T-helper 2 cell (primary cell): ENCODE results near the gene RAB3B.
"Not testable (repeated sequence)": the region's sequence is repeated elsewhere in the genome, so short reads cannot be mapped to it uniquely, and the experiment has no call there.

Source experiments
- DNase-seq, 5 experiments: peaks; one replicate each; pipeline versions ENCODE4 v3.0.0 to v3.0.0-alpha.2; 2012 to 2022

RAB3B gene

DNA sequence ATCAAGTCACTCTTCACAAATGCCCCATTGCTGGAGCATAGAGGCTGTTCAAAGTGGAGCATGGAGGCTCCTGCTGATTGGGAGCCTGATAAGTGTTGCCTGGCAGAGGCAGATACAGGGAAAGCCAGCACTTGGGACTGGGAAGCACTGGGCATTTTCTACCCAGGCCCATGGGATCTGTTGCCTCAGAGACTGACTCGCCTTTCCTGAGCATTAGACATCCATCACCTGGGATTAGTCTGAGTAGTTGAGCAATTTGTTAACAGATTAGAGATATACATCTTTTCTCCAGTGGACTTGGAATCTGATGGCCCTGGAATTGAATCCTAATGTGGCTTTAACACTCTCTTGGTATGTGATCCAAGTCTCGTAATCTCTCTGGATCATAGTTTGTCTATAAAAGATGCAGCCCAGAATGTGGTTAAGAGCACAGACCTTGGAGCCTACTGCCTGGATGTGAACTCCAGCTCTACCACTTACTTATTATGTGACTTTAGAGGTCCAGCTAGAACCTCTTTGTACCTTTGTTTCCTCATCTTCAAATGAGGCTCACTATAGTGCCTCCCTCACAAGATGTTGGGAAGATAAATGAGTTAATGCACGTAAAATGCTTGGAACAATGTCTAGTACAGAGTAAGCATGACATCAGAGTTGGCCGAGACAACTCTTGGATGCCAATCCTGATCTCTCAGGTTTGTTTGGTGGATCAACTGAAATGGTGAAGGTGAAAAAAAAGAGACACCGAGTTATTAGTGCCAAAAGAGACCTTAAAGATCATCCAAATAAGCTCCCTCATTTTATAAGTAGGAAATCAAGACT lies 73.7 kb downstream of the RAB3B start:
- DNase-seq, result no peak

DNA sequence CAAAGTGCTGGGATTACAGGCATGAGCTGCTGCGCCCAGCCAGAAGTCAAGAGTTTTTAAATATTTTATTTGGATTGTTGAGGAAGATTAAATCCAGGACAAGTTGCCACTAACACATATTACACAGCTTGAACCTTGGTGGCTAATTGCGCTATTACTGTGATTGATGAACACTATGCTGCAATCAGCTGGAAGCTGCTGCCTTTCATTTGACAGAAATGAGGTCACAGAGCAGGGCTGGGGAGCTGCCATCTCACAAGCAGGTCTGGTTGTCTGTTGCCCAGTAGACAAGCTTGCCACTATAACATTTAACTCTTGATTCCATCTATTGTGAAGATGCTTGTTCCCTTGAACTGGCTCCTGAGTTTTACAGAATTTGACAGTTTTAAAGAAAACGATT lies 74.5 kb downstream of the RAB3B start:
- DNase-seq, result no peak

DNA sequence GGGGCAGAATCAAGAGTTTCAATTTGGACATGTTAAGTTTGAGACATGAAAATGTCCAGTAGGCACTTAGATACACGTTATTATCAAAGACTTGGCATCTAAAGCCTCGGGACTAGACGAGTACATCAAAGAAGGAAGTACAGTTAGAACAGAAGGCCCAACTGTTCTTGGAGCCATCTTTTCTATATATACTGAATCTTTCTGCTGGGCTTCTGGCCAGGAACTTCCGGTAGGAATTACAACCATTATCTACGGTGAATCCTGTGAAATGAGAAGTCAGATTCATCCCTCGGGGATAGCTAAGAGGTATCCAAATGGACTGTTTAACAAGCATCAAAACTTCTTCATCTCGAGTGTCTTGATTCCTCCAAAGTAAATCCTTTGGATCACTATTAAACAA lies 77.6 kb downstream of the RAB3B start:
- DNase-seq, result no peak

DNA sequence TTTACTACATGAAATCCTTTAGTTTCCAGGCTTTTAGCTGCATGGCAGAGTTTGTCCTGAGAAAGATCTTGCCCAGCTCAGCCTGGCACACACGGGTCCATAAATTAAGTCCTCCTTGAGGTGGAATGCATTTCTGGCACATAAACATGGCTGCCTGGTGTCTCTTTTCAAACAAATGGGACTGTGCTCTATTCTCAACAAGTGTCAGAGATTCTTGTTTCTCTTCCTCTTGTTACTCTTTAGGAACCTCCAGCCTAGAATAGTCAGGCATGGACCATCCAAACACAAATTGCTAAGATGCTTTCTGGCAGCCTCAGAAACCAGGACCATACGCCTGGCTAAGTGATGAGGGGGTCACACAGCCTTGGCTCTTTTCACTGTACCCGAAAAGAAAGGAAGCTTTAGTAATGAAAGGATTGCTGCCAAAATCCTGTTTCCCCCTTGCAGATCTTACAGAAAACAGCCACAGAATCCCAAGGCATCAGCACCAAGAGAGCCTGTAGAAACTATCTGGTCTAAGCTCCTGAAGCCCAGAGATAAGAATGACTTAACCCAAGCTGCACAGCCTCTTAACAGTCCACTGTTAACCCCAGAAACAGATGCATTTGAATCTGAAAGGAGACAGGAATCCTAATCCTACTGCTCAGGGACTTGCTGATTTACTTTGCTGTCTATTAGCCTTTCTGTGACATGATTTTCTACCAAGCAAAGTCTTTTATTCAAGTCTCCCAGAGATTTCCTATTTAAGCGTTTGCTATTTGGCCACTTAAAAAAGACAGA lies 80.1 kb downstream of the RAB3B start:
- no peak for DNase-seq

DNA sequence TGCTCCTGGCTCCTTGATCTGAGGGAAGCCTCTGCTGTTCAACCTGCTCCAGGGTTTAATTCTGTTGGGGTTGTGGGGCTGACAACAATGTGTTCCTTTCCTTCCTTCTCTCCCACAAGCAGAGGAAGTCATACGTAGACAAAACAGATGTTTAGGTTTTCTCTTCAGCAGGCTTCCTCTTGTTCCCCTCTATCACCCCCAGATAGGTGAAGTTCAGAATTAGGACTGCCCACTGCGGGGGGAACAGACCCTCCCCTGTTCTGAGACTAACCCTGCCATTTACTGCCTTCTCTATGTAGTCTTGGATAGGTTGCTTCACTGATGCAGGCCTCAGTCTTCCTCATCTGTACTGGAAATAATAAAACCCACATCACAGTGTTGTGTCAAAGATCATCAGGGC lies 82.0 kb downstream of the RAB3B start:
- DNase-seq, result no peak

DNA sequence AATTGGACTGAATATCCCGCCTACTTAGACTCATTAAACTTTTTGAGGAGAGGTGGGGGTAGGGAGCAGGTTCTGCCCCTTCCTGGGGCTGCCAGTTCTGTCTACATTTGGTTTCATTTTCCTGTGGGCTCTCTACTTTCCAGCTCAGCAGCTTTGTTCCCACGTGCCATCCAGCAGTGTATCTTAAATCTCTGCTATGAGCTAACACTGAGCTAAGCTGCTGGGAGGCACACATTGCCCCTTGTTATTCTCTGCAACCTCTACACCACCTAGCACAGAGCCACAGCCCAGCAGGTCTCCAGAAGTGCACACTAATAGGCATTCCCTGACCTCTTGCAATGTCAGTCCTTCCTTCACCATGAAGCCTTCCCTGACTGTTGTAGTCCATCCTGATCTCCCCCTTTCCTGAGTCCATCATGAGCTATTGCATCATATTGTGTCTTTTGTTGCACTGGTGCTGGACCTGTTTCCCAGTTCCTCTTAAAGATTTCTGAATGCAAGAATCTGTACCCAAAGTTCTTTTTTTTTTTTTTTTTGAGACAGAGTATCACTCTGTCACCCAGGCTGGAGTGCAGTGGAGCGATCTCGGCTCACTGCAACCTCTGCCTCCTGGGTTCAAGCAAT lies 83.3 kb downstream of the RAB3B start:
- DNase-seq, result no peak

DNA sequence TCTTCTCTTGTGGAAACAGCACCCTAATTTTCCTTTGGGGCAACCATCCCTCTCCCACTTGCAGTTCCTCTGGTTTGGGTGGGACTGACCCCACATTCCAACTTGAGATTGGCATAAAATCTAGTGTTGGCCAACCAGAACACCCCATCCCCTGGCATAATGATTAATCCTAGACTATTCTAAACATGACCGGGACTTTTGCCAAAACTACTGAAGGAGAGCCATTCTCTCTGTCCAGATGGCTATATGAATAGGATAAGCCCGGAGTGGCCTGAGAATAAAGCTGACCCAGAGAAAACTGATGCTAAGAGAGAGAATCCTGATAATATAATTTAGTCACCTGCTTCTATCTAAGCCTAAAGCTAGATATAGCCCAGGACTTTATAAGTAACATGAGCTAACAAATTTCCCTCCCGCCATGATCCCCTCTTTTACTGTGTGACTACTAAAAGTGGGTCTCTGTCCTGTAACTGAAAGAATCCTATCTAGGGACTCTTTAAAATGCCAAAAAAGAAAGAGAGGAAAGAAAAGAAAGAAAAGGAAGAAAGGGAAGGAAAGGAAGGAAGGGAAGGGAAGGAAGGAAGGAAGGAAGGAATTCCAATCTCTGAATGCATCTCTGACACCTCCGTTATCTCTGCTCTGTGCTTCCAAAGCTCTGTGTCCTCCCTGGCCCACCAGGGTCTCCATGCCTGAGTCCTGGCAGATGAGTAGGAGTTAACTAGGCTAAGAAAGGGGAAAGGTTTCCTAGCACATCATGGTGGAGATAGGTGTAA lies 84.0 kb downstream of the RAB3B start:
- DNase-seq, result no peak

DNA sequence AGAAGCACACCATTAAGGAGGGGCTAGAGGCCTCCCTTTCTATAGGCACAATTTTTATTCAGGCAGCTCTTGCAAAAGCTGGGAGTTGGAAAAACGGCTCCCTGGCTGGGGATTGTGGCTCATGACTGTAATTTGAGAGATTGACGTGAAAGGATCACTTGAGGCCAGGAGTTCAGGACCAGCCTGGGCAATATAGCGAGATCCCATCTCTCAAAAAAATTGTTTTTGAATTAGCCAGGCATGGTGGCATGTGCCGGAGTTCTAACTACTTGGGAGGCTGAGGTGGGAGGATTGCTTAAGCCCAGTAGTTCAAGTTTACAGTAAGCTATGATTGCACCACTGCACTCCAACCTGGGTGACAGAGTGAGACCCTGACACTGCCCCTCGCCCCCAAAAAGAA lies 88.0 kb downstream of the RAB3B start:
- DNase-seq, result no peak

DNA sequence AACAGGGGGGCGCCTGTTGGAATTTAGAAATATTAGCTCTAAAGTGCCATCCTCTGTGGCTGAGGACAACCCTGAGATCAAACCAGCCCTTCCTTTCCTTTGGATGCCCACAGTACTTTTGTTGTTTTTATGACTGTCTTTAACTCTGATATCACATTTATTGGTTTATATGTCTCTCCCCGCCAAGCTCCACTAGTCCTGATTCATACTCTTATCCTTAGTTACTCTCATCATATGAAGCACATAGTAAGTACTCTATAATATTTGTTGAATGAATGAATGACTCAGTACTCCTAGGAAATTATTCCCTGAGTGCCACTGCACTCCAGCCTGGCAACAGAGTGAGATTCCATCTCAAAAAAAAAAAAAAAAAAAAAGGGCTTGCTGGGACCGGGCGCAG lies 89.3 kb downstream of the RAB3B start:
- DNase-seq, result no peak

DNA sequence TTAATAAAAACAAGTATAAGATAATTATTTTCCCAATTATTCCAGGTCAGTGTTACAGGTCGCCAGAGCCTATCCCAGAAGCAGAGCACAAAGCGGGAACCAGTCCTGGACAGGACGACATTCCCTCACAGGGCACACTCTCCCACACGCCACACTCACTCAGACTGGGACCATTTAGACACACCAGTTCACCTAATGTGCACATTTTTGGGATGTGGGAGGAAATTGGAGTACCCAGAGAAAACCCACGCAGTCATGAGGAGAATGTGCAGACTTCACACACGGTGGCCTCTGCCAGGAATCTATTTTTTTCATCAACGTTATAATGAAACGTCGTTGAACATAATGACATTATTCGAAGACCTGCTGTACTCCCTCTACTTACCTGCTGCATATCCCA lies 91.5 kb downstream of the RAB3B start:
- no peak for DNase-seq

DNA sequence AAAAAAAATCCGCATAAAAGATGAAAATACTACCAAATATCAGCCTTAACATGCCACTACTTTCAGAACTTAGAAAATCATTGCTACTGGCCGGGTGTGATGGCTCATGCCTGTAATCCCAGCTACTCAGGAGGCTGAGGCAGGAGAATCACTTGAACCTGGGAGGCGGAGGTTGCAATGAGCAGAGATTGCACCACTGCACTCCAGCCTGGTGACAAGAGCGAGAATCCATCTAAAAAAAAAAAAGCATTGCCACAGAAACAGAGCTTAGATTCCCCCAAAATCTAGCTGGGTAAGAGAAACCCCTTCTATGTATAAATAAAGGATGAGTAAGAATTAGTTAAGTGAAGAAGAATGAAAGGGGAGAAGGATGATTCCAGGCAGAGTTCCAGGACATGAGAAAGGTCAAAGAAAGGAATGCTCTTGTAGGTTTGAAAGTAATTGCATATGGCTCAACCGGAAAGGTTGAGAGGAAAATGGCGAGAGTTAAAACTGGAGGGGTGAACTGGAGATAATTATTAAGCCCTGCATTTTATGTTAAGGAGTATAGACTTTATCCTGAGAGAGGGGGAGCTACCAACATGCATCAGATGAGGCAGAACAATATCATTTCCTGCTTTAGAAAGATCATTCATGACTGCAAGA lies 92.3 kb downstream of the RAB3B start:
- DNase-seq, result no peak

DNA sequence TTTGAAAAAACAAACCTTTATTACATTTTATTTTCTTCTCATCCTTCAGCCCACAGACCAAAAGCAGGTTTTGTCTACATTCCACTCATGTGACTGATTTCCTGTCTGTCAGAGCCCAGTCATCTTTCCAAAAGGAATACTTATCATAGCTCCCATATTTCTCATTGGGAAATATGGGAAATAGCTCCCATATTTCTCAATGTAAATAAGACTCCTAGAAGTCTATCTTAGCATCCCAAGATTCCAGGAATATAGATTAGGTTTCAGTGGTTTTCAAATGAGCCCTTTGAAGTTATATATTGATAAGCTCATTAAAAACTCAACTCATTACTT lies 92.8 kb downstream of the RAB3B start:
- no peak for DNase-seq

DNA sequence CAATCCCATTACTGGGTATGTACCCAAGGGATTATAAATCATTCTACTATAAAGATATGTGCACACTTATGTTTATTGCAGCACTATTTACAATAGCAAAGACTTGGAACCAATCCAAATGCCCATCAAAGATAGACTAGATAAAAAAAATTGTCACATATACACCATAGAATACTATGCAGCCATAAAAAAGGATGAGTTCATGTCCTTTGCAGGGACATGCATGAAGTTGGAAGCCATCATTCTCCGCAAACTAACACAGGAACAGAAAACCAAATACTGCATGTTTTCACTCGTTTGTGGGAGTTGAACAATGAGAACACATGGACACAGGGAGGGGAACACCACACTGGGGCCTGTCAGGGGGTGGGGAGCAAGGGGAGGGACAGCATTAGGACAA lies 95.8 kb downstream of the RAB3B start:
- not testable (repeated sequence) for DNase-seq

DNA sequence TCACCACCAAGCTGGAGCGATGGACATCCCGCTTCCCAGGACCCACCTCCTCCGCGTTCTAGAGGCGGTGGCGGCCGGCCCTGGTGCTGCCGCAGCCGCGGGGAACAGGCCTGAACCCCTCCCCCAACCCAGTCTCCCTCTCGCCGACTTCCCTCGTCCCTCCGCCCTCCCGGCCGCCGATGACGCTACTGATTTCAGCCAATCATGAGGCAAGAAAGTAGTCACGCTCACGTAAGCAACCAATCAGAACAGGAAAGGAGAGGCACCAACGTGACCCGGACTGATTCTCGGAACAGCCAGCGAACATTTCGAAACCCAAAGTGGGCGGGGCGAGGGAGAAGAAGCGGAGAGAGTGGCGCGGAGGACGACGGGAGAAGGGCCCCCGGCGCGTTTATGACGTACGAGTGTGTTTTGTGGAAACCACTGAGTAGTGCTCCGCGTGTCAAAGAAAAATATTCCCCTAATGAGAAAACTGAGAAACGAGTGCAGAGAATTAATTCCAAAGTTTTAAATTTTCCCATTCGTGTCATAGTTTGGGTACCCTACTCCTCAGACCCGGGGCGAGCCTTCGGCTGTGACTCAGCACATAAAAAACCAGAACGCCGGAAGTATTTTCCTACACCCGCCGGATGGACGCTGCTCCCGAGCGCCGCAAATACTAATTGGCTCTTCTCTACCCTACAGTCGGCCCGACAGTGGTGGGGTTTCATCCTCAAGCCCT lies 111.7 kb downstream of the RAB3B start, which contains the start of gene NRDC:
NRDC (minus strand) TSS at position 112 of the 721 bp plus-strand sequence. CDS start 112 bp downstream, outside the sequence.
- peak; percentile 96 to 100 (median 99) for DNase-seq

DNA sequence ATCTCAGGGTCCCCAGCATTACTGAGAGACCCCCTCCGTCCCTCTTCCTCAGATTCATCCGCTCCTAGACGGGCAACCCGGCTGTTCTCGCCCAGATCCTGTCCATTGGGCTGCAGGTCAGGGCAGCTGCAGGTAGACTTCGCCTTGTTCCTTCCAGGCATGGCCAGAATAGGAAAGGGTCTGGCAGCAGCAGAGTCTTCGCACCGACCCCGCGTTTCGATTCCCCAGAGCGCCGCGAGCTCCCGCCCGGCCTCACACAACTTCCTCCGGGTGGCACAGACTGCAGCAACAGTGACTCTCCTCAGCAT lies 112.2 kb downstream of the RAB3B start:
- DNase-seq, result no peak

DNA sequence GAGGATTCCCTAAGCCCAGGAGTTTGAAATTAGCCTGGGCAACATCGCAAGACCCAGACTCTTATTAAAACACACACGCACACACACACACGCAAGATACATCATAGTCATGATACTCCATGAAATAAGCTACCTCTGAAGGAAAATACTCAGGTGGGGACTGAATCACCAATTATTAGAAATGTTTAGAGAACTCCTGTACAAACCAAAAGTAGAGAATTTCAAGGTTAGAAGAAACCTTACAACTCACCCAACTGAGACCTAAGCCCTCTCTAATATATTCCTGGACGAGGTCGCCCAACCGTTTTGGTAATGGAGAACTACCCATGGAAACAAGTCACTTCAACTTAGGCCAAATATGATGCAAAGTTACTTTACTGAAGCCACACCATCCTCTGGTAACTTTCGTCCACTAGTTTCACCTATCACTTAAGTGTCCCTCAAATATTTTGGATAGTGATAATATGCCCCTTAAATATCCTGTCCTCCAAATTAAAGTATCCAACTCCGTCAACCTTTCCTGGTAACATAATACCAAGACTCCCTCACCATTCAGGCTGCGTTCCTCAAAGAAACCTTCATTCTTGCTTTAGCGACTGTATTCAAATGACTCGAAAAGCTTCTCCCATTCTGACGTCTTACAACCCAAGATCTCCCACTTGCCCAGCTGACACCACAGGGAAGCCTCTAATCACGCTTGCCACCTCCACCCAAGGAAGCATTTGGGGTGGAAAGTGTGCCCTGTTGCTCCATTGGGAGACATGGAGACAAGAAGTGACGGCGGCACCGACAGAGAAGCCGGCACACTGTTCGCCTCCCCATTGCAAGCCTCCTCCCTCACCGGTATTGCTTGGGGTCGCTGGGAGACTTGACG lies 112.8 kb downstream of the RAB3B start:
- peak in 1 of 5 experiments; percentile 23 for DNase-seq

DNA sequence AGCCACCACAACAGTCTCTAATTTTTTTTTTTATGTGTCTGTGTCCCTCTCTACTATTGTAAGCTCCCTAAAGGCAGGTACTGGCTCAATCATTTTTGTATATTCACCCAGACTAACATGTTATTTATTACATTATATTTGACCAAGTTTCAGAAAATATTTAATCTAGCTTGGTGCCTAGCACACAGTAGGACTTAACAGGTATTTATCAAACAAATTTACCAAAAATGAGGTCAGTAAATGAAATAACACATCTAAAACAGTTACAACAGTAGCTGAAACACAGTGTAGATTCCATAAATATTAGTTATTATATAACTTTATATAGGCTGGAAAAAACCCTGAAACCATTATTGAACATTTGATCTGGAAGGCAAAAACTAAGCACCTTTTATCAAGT lies 114.7 kb downstream of the RAB3B start:
- no peak for DNase-seq

DNA sequence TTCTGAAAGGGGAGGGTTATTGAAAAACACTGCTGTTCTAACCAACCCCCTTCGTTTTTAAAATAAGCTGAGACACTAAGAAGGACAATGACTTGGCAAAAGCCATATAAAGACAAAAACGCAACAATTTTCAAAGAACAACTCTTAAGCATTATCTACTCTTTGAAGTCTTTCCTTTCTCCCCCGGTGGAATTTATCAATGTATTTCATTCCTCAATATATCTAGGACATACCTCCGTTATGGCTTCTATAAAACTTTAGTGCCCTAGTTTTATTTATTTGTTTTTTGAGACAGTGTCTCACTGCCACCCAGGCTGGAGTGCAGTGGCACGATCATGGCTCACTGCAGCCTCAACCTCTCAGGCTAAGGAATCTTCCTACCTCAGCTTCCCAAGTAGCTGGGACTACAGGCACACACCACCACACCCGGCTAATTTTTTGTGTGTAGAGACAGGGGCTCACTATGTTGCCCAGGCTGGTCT lies 115.2 kb downstream of the RAB3B start:
- no peak for DNase-seq

DNA sequence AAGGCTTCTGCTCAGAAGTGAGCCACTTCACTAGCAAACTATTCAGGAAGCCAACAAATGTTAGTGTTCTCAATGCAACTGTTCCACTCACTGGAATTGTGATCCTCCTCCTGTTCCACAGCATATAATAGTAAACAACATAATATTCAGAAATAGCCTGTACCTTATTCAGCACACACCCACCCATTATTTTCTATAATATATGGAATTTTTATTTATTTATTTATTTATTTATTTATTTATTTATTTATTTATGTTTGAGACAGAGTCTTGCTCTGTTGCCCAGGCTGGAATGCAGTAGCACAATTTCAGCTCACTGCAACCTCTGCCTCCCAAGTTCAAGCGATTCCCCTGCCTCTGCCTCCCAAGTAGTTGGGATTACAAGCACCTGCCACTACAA lies 117.2 kb downstream of the RAB3B start:
- DNase-seq, result not testable (repeated sequence)

DNA sequence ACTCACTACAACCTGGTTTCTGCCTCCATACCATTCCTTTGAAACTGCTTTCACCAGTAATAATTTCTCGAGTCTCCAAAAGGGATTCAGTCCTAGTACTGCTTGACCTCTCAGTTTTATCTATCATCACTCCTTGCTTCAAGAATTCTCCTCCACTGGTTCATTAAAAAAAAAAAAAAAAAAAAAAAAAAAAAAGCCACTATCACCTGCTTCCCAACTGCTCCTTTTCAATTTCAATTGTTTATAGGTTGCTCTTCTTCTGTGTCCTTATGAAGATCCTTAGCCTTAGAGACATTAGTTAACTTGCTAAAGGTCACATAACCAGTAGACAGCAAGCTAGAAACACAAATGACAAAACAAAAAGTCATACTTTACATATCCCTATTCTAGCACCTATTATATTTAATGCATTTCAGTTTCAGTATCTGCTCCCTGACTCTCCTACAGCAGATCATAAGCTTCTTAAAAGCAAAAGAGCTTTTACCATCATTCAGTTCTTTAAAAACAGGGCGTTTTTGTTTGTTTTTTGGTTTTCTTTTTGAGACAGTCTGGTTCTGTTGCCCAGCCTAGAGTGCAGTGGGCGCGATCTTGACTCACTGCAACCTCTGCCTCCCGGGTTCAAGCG lies 119.0 kb downstream of the RAB3B start:
- no peak for DNase-seq
